GM21576 (cell line): ENCODE measurements around the gene WDR7.

ENCODE experiments used
- ATAC-seq: cut with Tn5 transposase; IDR thresholded peaks from one replicate; pipeline ENCODE4 v1.9.1; 2021; ENCODE audit warnings: mild to moderate bottlenecking, moderate library complexity; ENCODE audit not compliant: unreplicated experiment

The WDR7 gene

DNA sequence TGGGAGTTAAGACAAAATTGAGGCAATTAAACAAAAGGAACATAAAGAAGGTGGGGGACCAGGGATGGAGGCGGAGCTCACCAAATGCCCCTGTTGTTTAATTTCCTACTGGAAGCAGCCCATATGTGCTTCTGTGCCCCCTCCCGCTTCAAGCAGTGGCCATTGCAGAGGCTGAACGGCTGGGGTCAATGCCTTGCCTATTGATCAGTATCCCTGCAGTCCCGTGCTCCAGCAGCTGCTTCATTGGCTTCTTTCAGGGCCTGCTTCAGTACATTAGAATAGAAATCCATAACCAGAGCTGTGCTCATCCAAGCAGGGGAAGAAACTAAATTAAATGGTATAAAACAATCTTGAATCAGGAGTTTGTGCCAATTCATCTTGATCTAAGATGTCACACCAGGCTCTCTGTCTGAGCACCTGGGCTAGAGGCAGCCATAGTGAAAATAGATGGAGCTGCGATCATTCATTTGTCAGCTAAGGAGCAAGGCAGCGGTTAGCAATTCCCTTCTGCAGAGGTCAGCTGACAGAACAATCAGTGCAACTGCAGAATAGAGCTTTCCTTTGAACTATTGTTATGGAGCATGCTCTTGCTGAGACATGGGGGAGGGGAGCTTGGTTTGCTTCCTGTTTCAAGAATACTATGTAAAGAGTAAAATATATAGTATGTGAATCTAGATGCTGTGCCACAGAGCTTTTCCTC lies 222.4 kb downstream of the WDR7 start:
- ATAC-seq = no peak

DNA sequence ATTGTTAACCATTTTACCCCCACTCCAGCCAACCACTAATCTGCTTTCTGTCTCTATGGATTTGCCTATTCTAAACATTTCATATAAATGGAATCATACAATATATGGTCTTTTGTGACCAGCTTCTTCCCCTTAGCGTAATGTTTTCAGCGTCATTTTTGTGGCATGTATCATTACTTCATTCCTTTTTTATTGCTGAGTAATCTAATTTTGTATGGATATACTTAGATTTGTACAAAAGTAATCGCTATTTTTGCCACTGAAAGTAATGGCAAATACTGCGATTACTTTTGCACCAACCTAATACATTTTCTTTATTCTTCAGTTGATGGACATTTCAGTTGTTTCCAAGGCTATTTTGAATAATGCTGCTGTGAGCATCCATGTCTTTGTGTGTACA lies 227.6 kb downstream of the WDR7 start:
- ATAC-seq = no peak

DNA sequence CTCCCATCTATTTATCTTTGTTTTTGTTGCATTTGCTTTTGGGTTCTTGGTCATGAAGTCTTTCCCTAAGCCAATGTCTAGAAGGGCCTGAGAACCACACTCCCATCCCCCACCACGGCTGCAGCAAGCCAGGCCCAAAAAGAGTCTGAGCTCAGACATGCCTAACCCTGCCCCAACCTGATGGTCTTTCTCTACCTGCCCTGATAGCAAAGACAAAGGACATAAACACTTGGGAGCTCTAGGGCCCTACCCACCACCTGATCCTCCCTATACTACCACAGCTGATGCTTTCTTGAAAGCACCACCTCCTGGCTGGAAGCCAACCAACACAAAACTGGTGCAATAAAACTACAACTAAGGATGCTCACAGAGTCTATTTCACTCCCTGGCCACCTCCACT lies 233.4 kb downstream of the WDR7 start:
- no peak for ATAC-seq

DNA sequence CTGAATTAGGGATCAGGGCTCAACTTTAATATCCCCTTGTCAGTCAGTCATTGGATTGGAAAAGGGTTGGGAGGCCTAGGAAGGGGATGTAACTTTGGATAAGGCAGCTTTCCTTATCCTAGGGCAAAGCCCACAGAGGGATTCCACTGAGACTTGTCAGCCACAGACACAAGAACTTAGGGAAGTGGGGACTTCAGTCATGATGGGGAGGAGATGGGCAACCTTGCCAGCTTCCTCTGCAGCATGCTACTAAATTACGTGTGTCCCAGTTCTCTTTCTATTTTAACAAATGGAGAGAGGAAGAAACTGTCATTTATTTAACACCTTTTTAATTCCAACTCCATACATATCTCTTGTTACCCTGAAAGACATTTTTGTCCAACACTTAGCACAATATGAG lies 237.8 kb downstream of the WDR7 start:
- ATAC-seq = no peak

DNA sequence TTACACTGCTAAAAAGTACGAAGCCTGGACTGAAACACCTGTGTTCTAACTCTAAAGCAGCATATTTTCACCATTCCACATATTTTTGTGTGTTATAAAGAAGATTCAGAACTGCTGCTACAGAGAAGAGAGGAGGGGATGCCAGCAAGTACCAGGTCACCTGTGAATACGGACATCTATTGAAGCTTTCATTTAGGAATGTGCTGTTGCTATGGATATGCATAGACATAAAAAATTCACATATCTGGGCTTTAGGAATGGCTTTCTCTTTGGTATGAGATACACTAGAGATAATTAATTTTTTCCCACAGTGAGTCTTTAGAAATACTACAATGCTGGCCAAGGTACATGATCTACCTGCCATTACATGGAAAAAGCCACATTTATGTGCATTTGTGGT lies 238.5 kb downstream of the WDR7 start:
- ATAC-seq = no peak

DNA sequence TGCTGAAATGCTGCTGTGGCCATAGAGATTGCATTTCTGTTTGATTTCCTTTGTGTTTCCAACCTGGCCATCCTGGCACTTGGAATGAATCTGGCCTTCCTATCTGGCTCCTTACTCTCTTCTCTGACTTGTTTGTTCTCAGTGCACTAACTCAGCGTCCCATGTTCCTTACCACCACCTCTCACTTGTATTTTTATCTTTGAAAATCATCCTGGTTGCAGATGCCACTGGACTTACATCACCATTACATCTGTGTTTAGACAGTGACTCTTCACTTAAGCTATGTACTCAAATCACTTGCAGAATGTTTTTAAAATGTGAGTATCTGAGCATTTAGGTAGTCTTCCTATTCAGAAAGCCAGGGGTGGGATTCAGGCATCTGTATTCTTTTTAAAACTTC lies 239.5 kb downstream of the WDR7 start:
- ATAC-seq = no peak

DNA sequence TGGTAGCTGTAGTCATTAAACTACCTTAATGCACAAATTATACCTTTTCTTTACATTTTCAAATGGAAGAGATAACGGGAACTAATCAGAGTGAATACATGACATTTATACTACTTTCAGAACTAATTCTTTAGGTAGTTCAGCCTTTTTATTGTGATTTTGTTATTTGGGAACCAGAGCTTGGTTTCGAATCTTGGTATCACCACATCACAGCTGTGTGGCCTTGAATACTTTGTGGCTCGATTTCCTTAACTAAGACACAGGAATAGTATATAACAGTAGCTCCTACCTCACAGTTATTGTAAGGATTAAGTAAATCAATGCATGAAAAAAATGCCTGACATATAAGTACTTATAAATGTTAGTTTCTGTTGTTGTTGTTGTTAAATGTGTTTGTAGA lies 240.0 kb downstream of the WDR7 start:
- no peak for ATAC-seq

DNA sequence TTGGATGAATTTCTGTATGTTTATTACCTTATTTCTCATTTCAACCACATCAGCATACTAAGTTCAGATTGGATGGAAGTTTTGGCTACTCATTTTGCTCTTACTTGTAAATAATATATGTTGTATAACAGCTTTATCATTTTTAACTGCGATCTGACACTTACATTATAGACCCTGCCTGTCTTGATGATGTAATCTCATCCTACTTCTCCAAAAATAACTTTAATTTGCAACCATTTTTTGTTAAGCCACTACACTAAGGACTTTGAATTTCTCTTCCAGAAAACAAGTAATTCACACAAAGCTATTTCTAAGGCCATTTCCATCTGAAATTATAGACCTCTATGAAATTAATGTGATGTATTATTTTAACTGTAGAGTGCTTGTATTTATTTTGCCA lies 240.7 kb downstream of the WDR7 start:
- no peak for ATAC-seq

DNA sequence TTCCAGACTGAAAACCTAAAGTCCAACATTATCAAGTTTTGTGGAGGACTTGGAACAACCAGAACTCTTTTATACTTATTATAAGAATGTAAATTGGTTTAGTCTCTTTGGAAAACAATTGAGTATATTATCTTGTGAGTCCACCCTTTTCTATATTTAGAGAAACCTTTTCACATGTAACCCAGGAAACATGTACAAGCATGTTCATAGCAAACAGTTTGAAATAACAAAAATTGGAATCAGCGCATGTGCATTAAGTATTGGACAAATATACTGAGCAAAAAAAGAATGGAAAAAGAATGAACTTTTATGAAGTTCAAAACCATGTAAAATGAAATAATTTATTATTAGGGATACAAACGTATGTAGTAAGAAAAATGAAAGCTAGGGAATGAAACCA lies 246.0 kb downstream of the WDR7 start:
- ATAC-seq = no peak

DNA sequence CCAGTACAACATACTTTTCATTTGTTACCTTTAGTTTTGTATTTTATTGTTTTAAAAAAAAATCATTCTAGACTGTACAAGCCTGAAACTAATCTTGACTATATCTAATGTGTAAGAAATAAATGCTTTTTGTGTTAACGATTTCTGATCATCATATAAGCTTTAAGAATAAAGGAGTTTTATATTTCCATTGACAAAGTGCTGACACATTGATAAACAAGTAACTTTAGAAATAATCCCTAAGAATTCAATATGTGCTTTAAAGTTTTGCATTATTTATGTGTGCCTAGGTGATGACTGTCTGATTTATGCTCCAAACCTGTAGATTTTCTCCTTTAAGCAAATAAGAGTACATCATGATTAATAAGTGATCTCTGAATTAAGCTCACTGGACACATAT lies 248.5 kb downstream of the WDR7 start:
- no peak for ATAC-seq

DNA sequence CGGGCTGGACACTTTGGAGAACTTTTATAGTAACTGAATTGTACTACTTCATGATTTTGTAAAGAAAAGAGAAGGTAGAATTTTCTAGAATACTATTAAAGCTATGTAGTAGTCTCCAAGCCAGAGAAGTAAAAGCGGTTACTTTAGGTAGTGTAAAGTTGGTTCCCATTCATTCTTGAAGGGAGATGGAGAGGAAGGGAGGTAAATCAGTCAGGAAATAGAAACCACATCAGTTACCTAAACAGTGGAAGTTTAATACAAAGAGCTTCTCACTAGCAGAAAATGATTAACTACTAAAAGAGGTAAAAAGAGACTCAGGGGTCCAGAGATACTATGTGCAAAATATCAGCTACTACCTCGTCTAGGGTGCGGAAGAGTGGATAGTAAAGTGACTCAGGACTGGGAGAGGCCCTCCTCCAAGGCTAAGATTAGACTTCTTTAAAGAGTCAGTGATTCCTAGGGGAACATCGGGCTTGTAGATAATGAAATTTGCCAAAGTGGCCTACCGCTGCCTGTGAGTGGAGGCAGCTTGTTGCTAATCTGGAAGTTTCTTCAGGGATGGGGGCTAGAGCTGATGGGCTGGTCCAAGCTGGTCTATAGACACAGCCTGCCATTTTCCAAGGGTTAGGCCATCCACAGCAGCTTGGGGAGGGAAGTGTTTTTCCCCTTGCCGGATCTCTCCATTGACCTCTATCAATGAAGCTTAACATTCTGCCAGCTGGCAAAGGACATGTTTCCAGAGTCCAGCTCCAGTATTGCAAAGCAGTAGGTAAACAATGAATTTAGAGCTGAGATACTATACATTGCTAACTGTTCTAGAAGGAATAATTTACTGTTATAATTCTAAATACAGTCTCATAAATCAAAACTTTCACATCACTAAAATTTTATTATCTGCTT lies 249.3 kb downstream of the WDR7 start:
- no peak for ATAC-seq

DNA sequence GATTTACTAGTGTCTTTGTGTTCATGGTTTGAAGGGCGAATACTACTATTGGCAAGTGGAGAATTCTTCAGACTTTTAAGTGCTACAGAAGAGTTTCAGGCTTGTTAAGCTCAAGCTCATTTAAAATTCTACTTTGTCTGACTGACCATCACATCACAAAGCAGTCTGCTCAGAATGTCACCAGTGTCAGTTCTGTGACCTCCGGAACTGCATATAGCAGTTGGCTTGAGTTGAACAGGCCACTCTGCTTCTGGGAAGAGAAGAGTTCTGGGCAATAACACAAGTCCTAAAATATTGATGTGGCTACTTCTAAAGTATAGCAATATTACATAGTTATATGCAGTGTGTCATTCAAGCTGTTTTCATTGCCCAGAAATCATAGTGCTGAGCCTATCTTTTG lies 250.8 kb downstream of the WDR7 start:
- no peak for ATAC-seq

DNA sequence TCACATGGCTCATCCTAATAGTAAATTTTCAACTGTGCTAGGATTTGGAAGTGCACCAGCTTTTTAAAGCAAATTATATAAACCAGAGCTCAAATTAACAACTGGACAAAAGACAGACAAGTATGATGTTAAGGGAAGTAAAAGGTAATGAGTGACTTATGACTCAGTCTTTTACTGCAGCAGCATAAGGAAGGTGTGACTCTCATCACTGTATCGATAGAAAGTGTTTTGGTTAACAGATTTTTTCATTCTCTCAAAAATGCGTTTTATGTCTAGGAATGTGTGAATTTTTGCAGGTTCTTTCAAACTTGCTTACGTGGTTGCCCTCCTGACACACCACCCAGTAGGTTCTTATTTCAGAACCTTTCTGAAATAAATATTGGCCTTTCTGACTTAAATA lies 251.5 kb downstream of the WDR7 start:
- no peak for ATAC-seq

DNA sequence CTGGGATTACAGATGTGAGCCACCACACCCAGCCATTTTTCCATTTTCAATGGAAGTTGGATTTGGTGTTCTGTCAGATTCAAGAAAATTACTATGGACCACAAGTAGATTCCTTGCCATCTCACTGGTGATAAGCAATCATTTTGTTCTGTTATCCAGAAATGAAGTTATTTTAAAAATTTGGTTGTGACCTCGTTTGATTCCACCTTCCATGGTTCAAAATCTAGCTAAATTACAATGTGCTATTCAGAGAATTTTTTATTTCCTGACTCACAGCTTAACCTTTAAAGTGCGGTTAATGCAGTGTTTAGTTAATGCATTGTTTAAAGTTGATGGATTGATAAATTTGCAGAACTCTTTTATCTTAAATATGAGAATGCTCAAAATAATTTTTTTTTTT lies 252.5 kb downstream of the WDR7 start:
- ATAC-seq = no peak

DNA sequence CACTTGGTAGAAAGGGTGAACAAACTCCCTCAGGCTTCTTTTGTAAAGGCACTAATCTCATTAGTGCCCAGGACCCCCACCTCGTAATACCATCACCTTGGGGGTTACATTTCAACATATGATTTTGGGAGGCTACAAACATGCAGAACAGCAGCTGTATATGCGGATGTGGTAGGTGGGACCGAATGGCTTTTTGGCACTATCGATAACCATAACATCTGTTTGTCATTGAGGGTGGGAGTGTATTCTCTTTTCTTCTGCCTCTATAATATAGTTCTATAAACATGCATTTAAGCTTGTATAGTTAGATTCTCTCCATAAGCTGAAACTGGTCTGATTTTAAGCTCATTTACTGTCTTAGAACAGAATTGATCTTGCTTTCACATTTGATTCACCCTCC lies 256.6 kb downstream of the WDR7 start:
- ATAC-seq = no peak

DNA sequence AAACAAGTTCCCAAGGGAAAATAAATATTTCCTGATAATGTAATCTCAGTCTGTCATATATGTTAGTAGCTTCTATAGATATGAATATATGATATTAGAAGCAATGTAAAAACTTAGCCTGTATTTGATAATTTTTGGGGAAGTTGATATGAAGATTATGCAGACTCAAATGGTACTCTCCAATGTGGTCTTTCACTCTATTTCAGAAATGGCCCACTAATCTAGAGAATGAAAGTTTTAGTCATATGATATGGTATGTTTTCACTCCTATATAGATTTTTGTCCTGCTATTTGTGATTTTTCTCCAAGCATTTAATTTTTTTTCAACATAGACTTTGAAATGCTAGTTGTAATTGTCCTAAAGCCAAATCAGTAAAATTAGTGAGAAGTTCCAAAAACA lies 259.1 kb downstream of the WDR7 start:
- no peak for ATAC-seq

DNA sequence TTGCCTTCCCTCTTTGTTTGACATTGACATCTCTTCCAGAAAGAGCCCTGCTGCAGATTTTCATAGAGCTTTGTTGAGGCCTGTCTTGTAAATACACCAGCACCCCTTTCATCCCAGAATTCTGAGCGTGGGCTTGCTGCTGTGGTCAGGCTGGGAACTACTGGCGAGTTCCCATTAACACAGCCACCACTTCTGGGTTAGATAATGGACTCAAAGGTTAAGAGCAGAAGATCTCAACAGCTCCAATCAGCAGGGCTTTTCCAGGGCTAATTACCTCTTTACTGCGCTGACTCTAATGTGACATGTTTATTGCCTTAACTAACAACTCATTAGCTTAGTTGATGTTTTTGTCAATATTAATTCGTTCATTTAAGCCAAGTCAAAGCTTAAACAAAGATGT lies 259.8 kb downstream of the WDR7 start:
- no peak for ATAC-seq

DNA sequence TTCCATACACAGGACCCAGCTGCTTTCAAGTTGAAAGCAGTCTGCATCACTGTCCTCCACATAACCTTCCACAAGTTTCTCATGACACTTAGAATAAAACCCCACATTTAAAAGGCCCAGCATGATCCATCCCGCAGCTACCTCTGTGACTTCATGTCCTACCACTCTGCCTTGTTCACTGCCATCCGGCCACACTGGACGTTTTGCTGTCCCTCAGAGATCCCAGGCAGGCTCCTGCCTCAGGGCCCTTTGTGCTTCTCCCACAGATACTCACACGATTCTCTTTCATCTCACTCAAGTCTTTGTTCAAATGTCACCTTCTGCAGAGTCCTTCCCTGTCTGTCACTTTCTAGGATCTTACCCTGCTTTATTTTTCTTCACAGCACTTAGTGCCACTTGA lies 262.8 kb downstream of the WDR7 start:
- no peak for ATAC-seq

DNA sequence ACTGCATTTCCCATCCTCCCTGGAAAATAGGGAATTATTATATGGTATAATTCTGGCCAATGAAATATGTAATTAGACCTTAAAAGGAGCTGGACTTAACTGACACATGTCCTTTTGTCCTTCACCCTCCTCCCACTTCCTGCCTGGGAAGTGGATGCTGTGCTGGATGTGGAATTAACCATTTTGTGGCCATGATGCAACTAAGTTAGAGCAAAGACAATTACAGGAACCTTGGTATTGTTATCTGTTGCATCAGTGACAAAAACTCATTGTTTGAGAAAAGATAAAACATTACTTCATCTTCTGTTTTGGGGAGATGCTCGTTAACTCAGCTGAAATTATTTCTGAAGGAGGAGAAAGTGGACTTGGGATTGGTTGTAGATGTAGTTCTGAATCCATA lies 268.0 kb downstream of the WDR7 start:
- no peak for ATAC-seq

DNA sequence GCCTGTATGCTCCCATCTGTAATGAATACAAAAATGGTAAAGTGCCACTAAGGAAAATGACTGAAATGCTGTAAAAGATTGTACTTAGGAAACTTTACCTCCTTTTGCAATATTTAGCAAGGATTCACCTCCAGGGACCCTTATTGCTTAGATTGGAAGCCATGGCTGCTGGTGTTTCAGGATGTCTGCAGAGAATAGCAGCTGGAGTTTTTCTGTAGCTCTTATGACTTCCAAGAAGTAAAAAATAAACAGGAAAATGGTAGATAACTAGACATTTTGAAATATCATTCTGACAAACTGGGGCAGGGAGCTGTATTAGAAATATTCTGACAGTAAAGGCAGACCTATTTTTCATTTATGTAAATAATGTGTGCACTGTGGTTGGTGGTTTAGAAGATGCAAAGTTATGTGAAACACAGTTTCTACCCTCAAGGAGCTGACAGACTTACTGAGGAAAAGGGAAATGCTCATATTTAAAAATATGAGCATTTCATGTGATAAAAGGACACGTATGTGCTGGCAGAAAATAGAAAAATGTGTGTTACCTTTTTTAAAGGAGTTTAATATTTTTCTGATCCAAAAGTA lies 270.8 kb downstream of the WDR7 start:
- ATAC-seq = peak; percentile 69

DNA sequence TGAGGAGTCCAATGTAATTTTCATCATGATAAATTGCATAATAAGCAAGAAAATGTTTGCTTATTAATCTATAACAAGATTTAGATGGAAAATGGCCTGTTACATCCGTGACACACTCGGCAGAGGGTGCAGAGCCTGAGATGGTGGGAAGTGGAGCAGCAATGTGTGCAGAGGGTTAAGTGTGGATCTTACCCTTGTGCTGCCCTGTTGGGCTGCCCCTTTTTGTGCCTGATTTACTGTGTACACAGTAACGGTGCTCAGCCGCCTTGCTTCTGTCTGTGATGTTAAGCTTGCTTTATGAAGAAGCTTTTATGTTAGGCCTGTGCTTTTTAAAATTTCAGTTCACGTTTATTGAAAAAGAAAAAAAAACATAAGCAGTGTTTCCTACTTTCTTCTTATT lies 275.6 kb downstream of the WDR7 start:
- no peak for ATAC-seq

DNA sequence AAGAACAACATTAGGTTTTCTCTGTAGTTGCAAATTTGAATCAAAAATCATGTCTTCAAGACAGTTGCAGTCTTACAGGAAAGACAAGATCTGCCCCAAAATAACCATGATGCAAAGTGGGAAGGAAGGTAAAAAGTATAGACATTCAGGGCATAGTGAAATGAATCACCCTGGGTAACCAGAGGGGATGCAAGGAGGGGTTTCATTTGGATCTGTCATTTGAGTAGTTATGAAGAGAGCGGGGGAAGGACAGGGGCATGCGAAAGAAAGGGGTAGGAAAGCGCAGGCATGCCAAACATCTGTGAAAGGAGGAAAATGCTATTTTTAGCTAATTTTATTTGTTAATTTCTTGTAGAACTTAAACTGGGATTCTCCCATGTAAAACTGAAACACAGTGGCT lies 276.6 kb downstream of the WDR7 start:
- no peak for ATAC-seq
